PC-9 (cell line): ENCODE measurements around the gene OPN4.

ENCODE experiments used
- CTCF ChIP-seq: fragments of 200-600 bp; sonication (generic); conservative IDR thresholded peaks from 2 replicates; pipeline ENCODE4 v1.6.1; 2017; ENCODE audit warnings: mixed run types, antibody characterized with exemption, mild to moderate bottlenecking, moderate library complexity
- EZH2 ChIP-seq: fragments of 200-600 bp; sonication (generic); IDR thresholded peaks from 2 replicates; pipeline ENCODE4 v1.8.0; 2017; ENCODE audit warnings: antibody characterized with exemption, low read depth

DNA sequence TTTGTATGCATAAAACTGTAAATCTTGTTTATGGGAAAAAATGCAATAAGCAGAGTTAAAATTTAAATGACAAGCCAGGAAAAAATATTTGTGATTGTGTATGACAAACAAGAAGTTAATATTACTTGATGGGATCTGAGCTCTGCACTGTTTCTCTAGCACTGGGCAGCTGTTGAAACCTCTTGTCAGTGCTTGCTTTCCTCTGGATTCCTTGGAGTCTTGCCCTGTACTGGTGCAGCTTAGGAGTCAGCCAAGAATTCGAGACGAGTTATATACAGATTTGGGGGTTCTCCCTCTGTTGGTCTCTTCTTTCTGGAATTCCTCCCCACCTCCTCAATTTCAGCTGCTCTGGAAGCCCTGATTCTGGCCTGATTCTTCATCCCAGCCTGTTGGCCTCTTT, 24.3 kb upstream of the OPN4 start:
- TF ChIP-seq CTCF = no peak
- no peak for TF ChIP-seq EZH2
